ENCODE data around the gene MYO3A. TPM values are rescaled to one million over a fixed set of nuclear protein-coding genes. Genes with fewer than 3 reads are reported as not detected.

The MYO3A gene
- total and polyA plus RNA-seq, 8 donors, result 0.45 to 29.8 (median 0.99) TPM; not detected in 2

DNA sequence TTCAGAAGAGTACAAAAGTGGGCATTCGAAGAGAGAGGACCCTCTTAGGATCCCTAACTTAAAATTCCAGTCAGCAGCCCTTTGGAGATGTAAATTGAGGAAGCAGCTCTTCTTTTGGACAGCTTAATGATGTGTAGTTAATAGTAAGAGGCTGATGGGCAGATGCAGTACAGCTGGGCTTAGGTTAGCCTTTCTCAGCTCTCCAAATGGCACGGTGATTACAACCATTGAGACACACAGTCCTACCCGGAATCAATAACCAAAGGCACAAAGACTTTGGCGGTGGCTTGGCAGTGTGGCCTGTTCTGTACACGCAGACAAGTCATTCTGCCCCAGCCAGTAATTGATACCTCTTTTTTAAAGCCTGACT lies 309.3 kb downstream of the MYO3A start:
- H3K4me3 ChIP-seq, result no peak overlapping the region
- H3K27ac ChIP-seq, result no peak overlapping the region
- TF ChIP-seq EP300 (IDR thresholded peaks at IDR 0.05) (no peak), CTCF (IDR thresholded peaks at IDR 0.05) (no peak), POLR2AphosphoS5 (IDR thresholded peaks at IDR 0.05) (no peak), POLR2A (IDR thresholded peaks at IDR 0.05) (no peak)
- no peaks in the 10 kb centered on the region for H3K36me3 ChIP-seq
- H3K4me1 ChIP-seq, result no peaks in the 10 kb centered on the region
- WGBS, 5 donors, result 64 to 91% (median 69%) methylated on average over 4 to 5 of the region's 5 CpGs
- no peak for DNase-seq
- peaks cover 0 to 5% (median 0%) of the 10 kb centered on the region in 3 donors for H3K27me3 ChIP-seq
- no peaks in the 10 kb centered on the region for H3K9me3 ChIP-seq
- intact Hi-C loops (cut with DNase I; ENCODE audit: low total_unique reads), result no loop called here

GRCh38 chr10:26249681-26250080 lies 315.7 kb downstream of the MYO3A start:
- Histone ChIP-seq H3K36me3 (no peaks in the 10 kb centered on the region), H3K4me3 (no peak overlapping the region), H3K27ac (no peak overlapping the region), H3K27me3 (peaks cover 0 to 5% (median 0%) of the 10 kb centered on the region in 3 donors), H3K9me3 (no peaks in the 10 kb centered on the region), H3K4me1 (no peaks in the 10 kb centered on the region)
- no peak for DNase-seq
- intact Hi-C loops (cut with DNase I; ENCODE audit: low total_unique reads), result no loop called here
- TF ChIP-seq POLR2A (IDR thresholded peaks at IDR 0.05) (no peak), CTCF (IDR thresholded peaks at IDR 0.05) (no peak), POLR2AphosphoS5 (IDR thresholded peaks at IDR 0.05) (no peak), EP300 (IDR thresholded peaks at IDR 0.05) (no peak)
- 75 to 90% (median 80%) methylated on average over 6 of the region's 6 CpGs for WGBS, 5 donors

DNA sequence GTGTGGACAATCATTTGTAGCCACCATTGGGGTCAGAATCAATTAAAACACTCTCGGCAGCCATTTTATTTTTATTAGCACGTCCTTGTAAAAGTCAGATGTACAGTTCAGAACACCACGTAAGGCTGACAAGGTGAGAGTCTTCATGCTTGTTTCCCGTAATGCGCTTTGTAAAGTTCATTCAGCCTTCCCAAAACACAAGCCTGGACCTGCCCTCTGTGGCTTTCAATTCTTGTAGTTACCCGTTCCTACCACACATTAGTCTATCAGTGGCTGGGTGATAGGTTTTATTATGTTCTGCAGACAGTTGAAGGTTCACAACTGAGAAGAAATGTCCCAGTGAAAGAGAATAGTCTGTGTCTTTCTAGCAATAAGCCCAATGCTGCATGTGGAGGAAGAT lies 317.9 kb downstream of the MYO3A start:
- H3K27ac ChIP-seq, result no peak overlapping the region
- intact Hi-C loops (cut with DNase I; ENCODE audit: low total_unique reads), result no loop called here
- H3K36me3 ChIP-seq, result no peaks in the 10 kb centered on the region
- no peaks in the 10 kb centered on the region for H3K4me1 ChIP-seq
- no peak for DNase-seq
- TF ChIP-seq POLR2AphosphoS5 (IDR thresholded peaks at IDR 0.05) (no peak), POLR2A (IDR thresholded peaks at IDR 0.05) (no peak), CTCF (IDR thresholded peaks at IDR 0.05) (no peak), EP300 (IDR thresholded peaks at IDR 0.05) (no peak)
- no peak overlapping the region for H3K4me3 ChIP-seq
- 81 to 95% (median 91%) methylated on average over 6 of the region's 6 CpGs for WGBS, 5 donors
- peaks cover 0 to 5% (median 0%) of the 10 kb centered on the region in 3 donors for H3K27me3 ChIP-seq
- H3K9me3 ChIP-seq, result no peaks in the 10 kb centered on the region

GRCh38 chr10:26254616-26255015 lies 320.6 kb downstream of the MYO3A start:
- H3K4me1 ChIP-seq, result no peaks in the 10 kb centered on the region
- intact Hi-C loops (cut with DNase I; ENCODE audit: low total_unique reads), result no loop called here
- no peak for DNase-seq
- H3K9me3 ChIP-seq, result no peaks in the 10 kb centered on the region
- WGBS, 5 donors, result 60 to 76% (median 73%) methylated on average over 7 of the region's 7 CpGs
- TF ChIP-seq POLR2A (IDR thresholded peaks at IDR 0.05) (no peak), CTCF (IDR thresholded peaks at IDR 0.05) (no peak), EP300 (IDR thresholded peaks at IDR 0.05) (no peak), POLR2AphosphoS5 (IDR thresholded peaks at IDR 0.05) (no peak)
- no peak overlapping the region for H3K4me3 ChIP-seq
- no peaks in the 10 kb centered on the region for H3K36me3 ChIP-seq
- H3K27me3 ChIP-seq, result peaks cover 0 to 5% (median 0%) of the 10 kb centered on the region in 3 donors
- H3K27ac ChIP-seq, result no peak overlapping the region
